ENCODE measurements around the gene PIP5KL1.

The PIP5KL1 gene

DNA sequence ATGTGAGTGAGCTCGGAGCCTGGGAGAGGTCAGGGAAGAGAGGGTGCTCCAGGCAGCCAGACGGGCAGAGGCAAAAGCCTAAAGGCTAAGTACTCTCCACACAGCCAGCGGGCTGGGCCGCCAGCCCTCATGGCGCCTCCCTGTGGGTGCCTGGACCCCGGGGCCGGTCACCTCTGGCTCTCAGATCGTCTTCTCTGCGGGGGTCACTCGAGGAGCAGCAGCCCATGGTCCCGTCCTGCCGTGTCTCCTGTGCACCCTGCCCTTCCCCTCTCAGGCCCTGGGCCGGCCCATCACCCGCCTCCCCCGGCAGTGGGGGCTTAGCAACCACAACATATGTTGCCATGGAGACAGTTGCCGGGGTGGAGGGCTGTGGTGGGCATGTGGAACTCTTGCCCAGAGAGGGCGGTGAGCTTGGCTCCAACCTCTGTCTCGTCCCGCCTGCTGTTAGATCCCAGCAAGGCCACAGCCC is 57.3 kb downstream of the PIP5KL1 start:
- no peak for DNase-seq (ENCODE audit: low read depth)

- no peak for DNase-seq (ENCODE audit: low read depth)
Observed at GRCh38 chr9:127872369-127873222, 58.0 kb downstream of the PIP5KL1 start.

DNA sequence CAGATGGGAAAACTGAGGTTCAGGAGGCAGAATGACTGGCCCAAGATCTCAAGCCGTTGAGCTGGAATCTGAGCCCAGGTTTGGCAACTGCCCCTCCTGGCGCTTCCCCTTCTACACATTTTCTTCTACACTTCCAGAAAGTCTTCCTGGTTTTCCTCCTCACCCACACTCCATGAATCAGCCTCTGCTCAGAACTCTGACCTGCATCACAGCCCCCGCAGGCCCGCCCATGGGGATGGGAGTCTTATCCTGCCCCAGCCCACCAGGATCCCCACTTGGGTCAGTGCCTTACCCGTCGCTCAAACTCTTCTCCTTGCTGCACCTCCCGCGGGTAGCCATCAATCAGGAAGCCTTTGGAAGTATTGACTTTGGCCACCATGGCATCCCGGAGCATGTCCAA is 59.0 kb downstream of the PIP5KL1 start:
- no peak for DNase-seq (ENCODE audit: low read depth)

GRCh38 chr9:127870887-127871286 is 59.7 kb downstream of the PIP5KL1 start:
- DNase-seq (ENCODE audit: low read depth), result no peak
